Measurements from ENCODE around the gene CDH20. TPM values are rescaled to one million over a fixed set of nuclear protein-coding genes. Genes with fewer than 3 reads are reported as not detected.

Gene CDH20
- total RNA-seq, 1 experiment from 2014 or later = not detected

- no peak for TF ChIP-seq POLR2AphosphoS5 (IDR thresholded peaks at IDR 0.05; ENCODE audit: low read depth, low read length)
- TF ChIP-seq SRF (IDR thresholded peaks at IDR 0.05; ENCODE audit: low read depth) = no peak
- no peak for TF ChIP-seq JUND (IDR thresholded peaks at IDR 0.05)
- TF ChIP-seq FOSL1 (IDR thresholded peaks at IDR 0.05; ENCODE audit: low read depth) = no peak
- TF ChIP-seq ELF1 (IDR thresholded peaks at IDR 0.05; ENCODE audit: borderline replicate concordance, low read depth) = no peak
- TF ChIP-seq RAD21 (IDR thresholded peaks at IDR 0.05; ENCODE audit: low read depth) = no peak
- no peak for TF ChIP-seq REST (IDR thresholded peaks at IDR 0.05; ENCODE audit: low read depth)
- no peak for TF ChIP-seq EZH2 (IDR thresholded peaks at IDR 0.05)
- TF ChIP-seq ATF3 (IDR thresholded peaks at IDR 0.05) = no peak
- TF ChIP-seq SP1 (IDR thresholded peaks at IDR 0.05; ENCODE audit: low read depth) = no peak
- no peak for TF ChIP-seq YY1 (IDR thresholded peaks at IDR 0.05; ENCODE audit: extremely low read depth, insufficient replicate concordance, low read depth, low read length)
- no peak for TF ChIP-seq ZNF274 (IDR thresholded peaks at IDR 0.05; ENCODE audit: low read depth, low read length)
- TF ChIP-seq EGR1 (IDR thresholded peaks at IDR 0.05; ENCODE audit: low read depth) = no peak
- no peak for TF ChIP-seq EZH2phosphoT487 (IDR thresholded peaks at IDR 0.05; ENCODE audit: borderline replicate concordance)
- TF ChIP-seq MAX (IDR thresholded peaks at IDR 0.05) = no peak
- no peak for TF ChIP-seq SIN3A (IDR thresholded peaks at IDR 0.05; ENCODE audit: low read depth)
- no peak for TF ChIP-seq ZBTB33 (IDR thresholded peaks at IDR 0.05; ENCODE audit: extremely low read depth, insufficient replicate concordance, low read length)
- no peak for TF ChIP-seq CTCF (IDR thresholded peaks at IDR 0.05 in 2 of 3, conservative IDR thresholded peaks at IDR 0.05 in 1 of 3; ENCODE audit: borderline replicate concordance in 1 of 3, insufficient read depth in 1 of 3, low read depth in 2 of 3, low read length in 2 of 3)
- TF ChIP-seq CEBPB (IDR thresholded peaks at IDR 0.05; ENCODE audit: low read depth) = no peak
- Histone ChIP-seq H3K4me1 (ENCODE audit: control insufficient read depth in 1 of 2, insufficient read depth in 2 of 2, low read length in 2 of 2) (no peaks in the 10 kb centered on the region), H3K9me3 (ENCODE audit: control insufficient read depth in 1 of 2, insufficient read depth in 1 of 2, low read depth in 1 of 2, low read length in 2 of 2) (no peaks in the 10 kb centered on the region), H3K9me2 (ENCODE audit: insufficient read depth) (no peaks in the 10 kb centered on the region), H3K27ac (ENCODE audit: low read depth, low read length) (no peak overlapping the region), H3K79me2 (ENCODE audit: insufficient read depth, low read length) (no peaks in the 10 kb centered on the region), H3K36me3 (ENCODE audit: control insufficient read depth in 1 of 2, insufficient read depth in 2 of 2, low read length in 2 of 2) (no peaks in the 10 kb centered on the region), H4K20me1 (ENCODE audit: insufficient read depth) (no peaks in the 10 kb centered on the region), H3K4me2 (ENCODE audit: low read length) (no peak overlapping the region), H3K9ac (ENCODE audit: low read length) (no peak overlapping the region), H3K4me3 (replicated peaks in 1 of 2; ENCODE audit: low read depth in 1 of 2, low read length in 2 of 2) (no peak overlapping the region), H3K27me3 (ENCODE audit: insufficient read depth, low read length) (no peaks in the 10 kb centered on the region; the same call in 1 of the 2 replicates), H2AFZ (ENCODE audit: low read depth, low read length, poor library complexity, severe bottlenecking) (no peak overlapping the region)
- intact Hi-C loops (cut with micrococcal nuclease) = no loop called here
- ATAC-seq (no peak), DNase-seq (ENCODE audit: low read depth, low spot score) (no peak)
- CTCF ChIA-PET = no interaction called here
- RAD21 ChIA-PET (ENCODE audit: low non-redundant PET in 1 of 2, low total read pairs in 2 of 2, uncharacterized antibody in 2 of 2, unreplicated experiment in 2 of 2) = no interaction called here
- BruUV-seq (replicated peaks) = no TSS peak
- POLR2A ChIA-PET = interaction anchor here (0.7 kb wide), 1 partner anchor 1818 kb away, joined by 3 read pairs; no protein-coding TSS in a partner anchor
Measured at GRCh38 chr18:61420218-61420885, 87.1 kb downstream of the CDH20 start.
